A673 (cell line): ENCODE results near the gene FBXO3. TPM values are rescaled to one million over a fixed set of nuclear protein-coding genes. Genes with fewer than 3 reads are reported as not detected.

Experiments
- BruUV-seq: library from RNA; stranded (reverse); fragments of 400-500 nt; replicated peaks from 2 replicates; lab custom pipeline; 2021; lab: Mats Ljungman, UMichigan
- CTCF ChIA-PET: fragments of 300-600 bp; sonication (Branson Sonifier 250); formaldehyde crosslinking; loops from one replicate; lab custom pipeline; 2022; ENCODE audit warnings: antibody characterized with exemption; lab: Charles Lee
- POLR2A ChIA-PET: fragments of 300-600 bp; sonication (Branson Sonifier 250); formaldehyde crosslinking; loops from one replicate; lab custom pipeline; 2022; ENCODE audit warnings: antibody characterized with exemption; ENCODE audit not compliant: low non-redundant PET; lab: Charles Lee
- DNase-seq: peaks from one replicate; pipeline ENCODE4 v3.0.0-alpha.2; 2015; ENCODE audit warnings: low spot score
- H3K27ac ChIP-seq: fragments of 200-600 bp; sonication (generic); 2 replicates; pipeline ENCODE4 v1.5.1; 2016; ENCODE audit warnings: mixed run types, low read depth, mild to moderate bottlenecking, mixed read lengths, antibody characterized with exemption, low read length; ENCODE audit not compliant: poor library complexity, severe bottlenecking
- H3K27me3 ChIP-seq: fragments of 200-600 bp; sonication (generic); replicated peaks from 2 replicates; pipeline ENCODE4 v1.6.1; 2017; ENCODE audit warnings: mixed run types, low read depth, mild to moderate bottlenecking, mixed read lengths, antibody characterized with exemption, low read length; ENCODE audit not compliant: insufficient read depth, poor library complexity
- H3K36me3 ChIP-seq: fragments of 200-600 bp; sonication (generic); 2 replicates; pipeline ENCODE4 v1.6.1; 2016; ENCODE audit warnings: mixed run types, mild to moderate bottlenecking, mixed read lengths, antibody characterized with exemption, low read length; ENCODE audit not compliant: insufficient read depth, poor library complexity, severe bottlenecking
- H3K4me1 ChIP-seq: fragments of 200-600 bp; sonication (generic); 2 replicates; pipeline ENCODE4 v1.6.1; 2017; ENCODE audit warnings: mixed run types, mild to moderate bottlenecking, mixed read lengths, antibody characterized with exemption, low read length; ENCODE audit not compliant: insufficient read depth, poor library complexity, severe bottlenecking
- H3K4me3 ChIP-seq: fragments of 200-600 bp; sonication (generic); 2 replicates; pipeline ENCODE4 v1.5.1; 2016; ENCODE audit warnings: low read depth, mixed run types, mild to moderate bottlenecking, mixed read lengths, low read length; ENCODE audit not compliant: poor library complexity, severe bottlenecking
- H3K9me3 ChIP-seq: fragments of 200-600 bp; sonication (generic); 2 replicates; pipeline ENCODE4 v1.6.1; 2016; ENCODE audit warnings: mixed run types, low read depth, mild to moderate bottlenecking, mixed read lengths, antibody characterized with exemption, low read length; ENCODE audit not compliant: poor library complexity, severe bottlenecking
- CTCF ChIP-seq: fragments of 300-800, 200-600 bp; sonication (generic); conservative IDR thresholded peaks from 2 replicates; pipeline ENCODE4 v1.5.1; 2017; ENCODE audit warnings: low read depth, mild to moderate bottlenecking, antibody characterized with exemption, low read length, moderate library complexity, mixed read lengths
- EZH2 ChIP-seq: fragments of 200-600 bp; sonication (generic); IDR thresholded peaks from 2 replicates; pipeline ENCODE4 v1.6.1; 2017; ENCODE audit warnings: borderline replicate concordance, low read depth, mild to moderate bottlenecking, mixed read lengths, antibody characterized with exemption, low read length; ENCODE audit not compliant: poor library complexity, severe bottlenecking
- intact Hi-C: fragments of 100-400 bp; cut with micrococcal nuclease; formaldehyde crosslinking; loops from one replicate; pipeline ENCODE4 v1.10.0; 2022; ENCODE audit not compliant: unreplicated experiment
- total RNA-seq: library from RNA; stranded (reverse); gene quantifications from 2 replicates; pipeline ENCODE4 v1.2.3, GENCODE V29; 2021

FBXO3 gene
- total RNA-seq, 1 experiment from 2014 or later = 59.2 TPM

- POLR2A ChIA-PET = interaction anchor here (0.6 kb wide), 2 partner anchors 389 to 483 kb away, joined by 3 to 6 read pairs; no protein-coding TSS in a partner anchor
- no peaks in the 10 kb centered on the region for H3K9me3 ChIP-seq
- H3K27me3 ChIP-seq = no peaks in the 10 kb centered on the region
- TF ChIP-seq CTCF = no peak
- no peak for TF ChIP-seq EZH2
- H3K4me1 ChIP-seq = no peaks in the 10 kb centered on the region
- CTCF ChIA-PET = no interaction called here
- DNase-seq = no peak
- H3K4me3 ChIP-seq = no peak overlapping the region
- H3K27ac ChIP-seq = no peak overlapping the region
- intact Hi-C loops = no loop called here
- peaks cover 36% of the 10 kb centered on the region for H3K36me3 ChIP-seq
- BruUV-seq = no TSS peak
Observed at GRCh38 chr11:33747979-33748378, 26.3 kb downstream of the FBXO3 start.

- CTCF ChIA-PET = interaction anchor here (1.0 to 1.5 kb wide), 7 partner anchors 28 to 934 kb away, joined by 3 to 32 read pairs (median 5); partner anchors contain the start of gene QSER1
- Histone ChIP-seq H3K27ac (no peak overlapping the region), H3K4me3 (no peak overlapping the region), H3K4me1 (no peaks in the 10 kb centered on the region), H3K27me3 (no peaks in the 10 kb centered on the region), H3K9me3 (no peaks in the 10 kb centered on the region), H3K36me3 (peaks cover 13% of the 10 kb centered on the region)
- POLR2A ChIA-PET = no interaction called here
- DNase-seq = no peak
- no TSS peak for BruUV-seq
- TF ChIP-seq EZH2 (no peak), CTCF (no peak)
- intact Hi-C loops = loop anchor here (2.0 kb wide), 1 partner anchor 200 kb away; no protein-coding TSS in a partner anchor
Observed at GRCh38 chr11:33743291-33743690, 31.0 kb downstream of the FBXO3 start.

- DNase-seq = peak; percentile 62
- no TSS peak for BruUV-seq
- Histone ChIP-seq H3K36me3 (peaks cover 12% of the 10 kb centered on the region), H3K27me3 (no peaks in the 10 kb centered on the region), H3K4me3 (no peak overlapping the region), H3K9me3 (no peaks in the 10 kb centered on the region), H3K27ac (no peak overlapping the region), H3K4me1 (no peaks in the 10 kb centered on the region)
- CTCF ChIA-PET = interaction anchor here (0.6 to 1.7 kb wide), 28 partner anchors 9 to 933 kb away, joined by 3 to 32 read pairs (median 4); partner anchors contain the start of genes C11orf91 and QSER1
- TF ChIP-seq CTCF (peak; percentile 87), EZH2 (no peak)
- POLR2A ChIA-PET = interaction anchor here (1.0 kb wide), 1 partner anchor 12 kb away, joined by 8 read pairs; no protein-coding TSS in a partner anchor
- intact Hi-C loops = loop anchor here (2.0 kb wide), 1 partner anchor 200 kb away; no protein-coding TSS in a partner anchor
Observed at GRCh38 chr11:33742249-33742851, 32.0 kb downstream of the FBXO3 start.
